Measurements from ENCODE around the gene CCDC106. TPM values are rescaled to one million over a fixed set of nuclear protein-coding genes. Genes with fewer than 3 reads are reported as not detected.

The CCDC106 gene
- total RNA-seq, 1 donor from 2014 or later = 12.2 TPM

GRCh38 chr19:55652311-55653128, 4.5 kb downstream of the CCDC106 start:
- Histone ChIP-seq H3K27me3 (ENCODE audit: insufficient read depth, low read length) (no peaks in the 10 kb centered on the region), H3K4me2 (ENCODE audit: low read length) (no peak overlapping the region), H3K4me3 (ENCODE audit: insufficient read depth, low read depth, low read length) (no peak overlapping the region), H3K79me2 (ENCODE audit: insufficient read depth, low read length) (peaks cover 34% of the 10 kb centered on the region), H3K9ac (ENCODE audit: low read length) (no peak overlapping the region), H3K4me1 (ENCODE audit: insufficient read depth, low read length) (peaks cover 28% of the 10 kb centered on the region), H4K20me1 (ENCODE audit: insufficient read depth, low read length) (peaks cover 21% of the 10 kb centered on the region), H3K36me3 (ENCODE audit: insufficient read depth, low read length) (no peaks in the 10 kb centered on the region), H3K27ac (ENCODE audit: low read depth, low read length) (no peak overlapping the region), H3K9me3 (ENCODE audit: insufficient read depth, low read depth, low read length) (no peaks in the 10 kb centered on the region), H2AFZ (ENCODE audit: low read depth, low read length) (no peak overlapping the region)
- DNase-seq (ENCODE audit: low read depth) (no peak), FAIRE-seq (no peak)
- H3K27ac Mint-ChIP-seq (ENCODE audit: unreplicated experiment) = peak overlapping the region; percentile 16
- H3K36me3 Mint-ChIP-seq (ENCODE audit: low read depth, unreplicated experiment) = peaks cover 16% of the 10 kb centered on the region
- H3K4me3 Mint-ChIP-seq (ENCODE audit: unreplicated experiment) = peak overlapping the region; percentile 65
- H3K9me3 Mint-ChIP-seq (ENCODE audit: unreplicated experiment) = no peaks in the 10 kb centered on the region
- H3K27me3 Mint-ChIP-seq (ENCODE audit: low read depth, unreplicated experiment) = no peaks in the 10 kb centered on the region
- TF ChIP-seq EZH2 (IDR thresholded peaks at IDR 0.05; ENCODE audit: insufficient read depth, low read length) (no peak), CTCF (IDR thresholded peaks at IDR 0.05; ENCODE audit: insufficient read depth, low read depth, low read length) (no peak)
- H3K4me1 Mint-ChIP-seq (ENCODE audit: low read depth, unreplicated experiment) = peaks cover 7% of the 10 kb centered on the region

- peaks cover 34% of the 10 kb centered on the region for H4K20me1 ChIP-seq (ENCODE audit: insufficient read depth, low read length)
- no peak for TF ChIP-seq EZH2 (IDR thresholded peaks at IDR 0.05; ENCODE audit: insufficient read depth, low read length)
- peak; percentile 99 for TF ChIP-seq CTCF (IDR thresholded peaks at IDR 0.05; ENCODE audit: insufficient read depth, low read depth, low read length)
- peak overlapping the region; percentile 96 for H3K4me3 Mint-ChIP-seq (ENCODE audit: unreplicated experiment)
- no peaks in the 10 kb centered on the region for H3K9me3 Mint-ChIP-seq (ENCODE audit: unreplicated experiment)
- peak overlapping the region; percentile 78 for H2AFZ ChIP-seq (ENCODE audit: low read depth, low read length)
- H3K4me3 ChIP-seq (ENCODE audit: insufficient read depth, low read depth, low read length) = peak overlapping the region; percentile 95
- peaks cover 16% of the 10 kb centered on the region for H3K36me3 Mint-ChIP-seq (ENCODE audit: low read depth, unreplicated experiment)
- H3K4me1 ChIP-seq (ENCODE audit: insufficient read depth, low read length) = peaks cover 29% of the 10 kb centered on the region
- H3K79me2 ChIP-seq (ENCODE audit: insufficient read depth, low read length) = peaks cover 42% of the 10 kb centered on the region
- H3K27me3 ChIP-seq (ENCODE audit: insufficient read depth, low read length) = no peaks in the 10 kb centered on the region
- peak overlapping the region; percentile 99 for H3K9ac ChIP-seq (ENCODE audit: low read length)
- no peaks in the 10 kb centered on the region for H3K9me3 ChIP-seq (ENCODE audit: insufficient read depth, low read depth, low read length)
- no peaks in the 10 kb centered on the region for H3K27me3 Mint-ChIP-seq (ENCODE audit: low read depth, unreplicated experiment)
- peak overlapping the region; percentile 100 for H3K27ac Mint-ChIP-seq (ENCODE audit: unreplicated experiment)
- H3K4me2 ChIP-seq (ENCODE audit: low read length) = peak overlapping the region; percentile 97
- FAIRE-seq = peak; percentile 66
- H3K27ac ChIP-seq (ENCODE audit: low read depth, low read length) = peak overlapping the region; percentile 99
- peak; percentile 92 for DNase-seq (ENCODE audit: low read depth)
- H3K4me1 Mint-ChIP-seq (ENCODE audit: low read depth, unreplicated experiment) = peaks cover 18% of the 10 kb centered on the region
- no peaks in the 10 kb centered on the region for H3K36me3 ChIP-seq (ENCODE audit: insufficient read depth, low read length)
Observed at GRCh38 chr19:55653651-55654322, 5.8 kb downstream of the CCDC106 start.
